Neural cell (in vitro differentiated cells): Measurements from ENCODE around the gene EDARADD. TPM values are rescaled to one million over a fixed set of nuclear protein-coding genes. Genes with fewer than 3 reads are reported as not detected.

Experiments
- H2AFZ ChIP-seq: fragments of 200-600, 300-800 bp; sonication (generic), shearing (Covaris generic); 2 replicates; pipeline ENCODE4 v1.6.0; 2014; ENCODE audit warnings: low read depth, mild to moderate bottlenecking, antibody characterized with exemption, low read length, moderate library complexity
- H3F3A ChIP-seq: fragments of 200-600 bp; shearing (Covaris generic); 2 replicates; pipeline ENCODE4 v1.6.1; 2016; ENCODE audit warnings: mild to moderate bottlenecking, moderate library complexity, mixed read lengths, antibody characterized with exemption, low read length; ENCODE audit not compliant: insufficient read depth, poor library complexity, severe bottlenecking
- H3K27ac ChIP-seq: fragments of 200-600, 300-800 bp; sonication (generic), shearing (Covaris generic); 2 replicates; pipeline ENCODE4 v1.5.1; 2014; ENCODE audit warnings: mild to moderate bottlenecking, low read length, moderate library complexity
- H3K27me3 ChIP-seq: fragments of 300-800, 200-600 bp; sonication (generic), shearing (Covaris generic); 2 replicates; pipeline ENCODE4 v1.6.0; 2014; ENCODE audit warnings: mild to moderate bottlenecking, low read depth, low read length, moderate library complexity; ENCODE audit not compliant: insufficient read depth
- H3K36me3 ChIP-seq: fragments of 300-800, 200-600 bp; sonication (generic), shearing (Covaris generic); 2 replicates; pipeline ENCODE4 v1.5.1; 2014; ENCODE audit warnings: mild to moderate bottlenecking, antibody characterized with exemption, low read length, moderate library complexity; ENCODE audit not compliant: insufficient read depth
- H3K4me2 ChIP-seq: fragments of 300-800, 200-600 bp; sonication (generic), shearing (Covaris generic); 2 replicates; pipeline ENCODE4 v1.6.0; 2014; ENCODE audit warnings: mild to moderate bottlenecking, low read length
- H3K4me3 ChIP-seq: fragments of 300-800, 200-600 bp; sonication (generic), shearing (Covaris generic); 2 replicates; pipeline ENCODE4 v1.5.1; 2014; ENCODE audit warnings: mild to moderate bottlenecking, low read length, moderate library complexity
- H3K79me2 ChIP-seq: fragments of 200-600 bp; shearing (Covaris generic); replicated peaks from 2 replicates; pipeline ENCODE4 v1.6.0; 2014; ENCODE audit warnings: mild to moderate bottlenecking, low read length, moderate library complexity; ENCODE audit not compliant: insufficient read depth
- H3K9ac ChIP-seq: fragments of 300-800, 200-600 bp; sonication (generic), shearing (Covaris generic); 2 replicates; pipeline ENCODE4 v1.6.1; 2016; ENCODE audit warnings: mild to moderate bottlenecking, low read length, mixed read lengths
- H3K9me2 ChIP-seq: fragments of 200-600 bp; shearing (Covaris generic); 2 replicates; pipeline ENCODE4 v1.6.1; 2016; ENCODE audit warnings: mild to moderate bottlenecking, low read length, mixed read lengths; ENCODE audit not compliant: insufficient read depth
- H3K9me3 ChIP-seq: fragments of 200-600, 300-800 bp; sonication (generic), shearing (Covaris generic); 2 replicates; pipeline ENCODE4 v1.6.1; 2016; ENCODE audit warnings: mild to moderate bottlenecking, mixed run types, low read length, moderate library complexity, mixed read lengths
- H4K20me1 ChIP-seq: fragments of 200-600 bp; shearing (Covaris generic); 2 replicates; pipeline ENCODE4 v1.6.1; 2016; ENCODE audit warnings: mild to moderate bottlenecking, mixed run types; ENCODE audit not compliant: insufficient read depth
- CTCF ChIP-seq: fragments of 450-650 bp; IDR thresholded peaks from 2 replicates; pipeline ENCODE4 v1.5.1; 2014; ENCODE audit warnings: antibody characterized with exemption, mild to moderate bottlenecking, moderate library complexity; ENCODE audit not compliant: poor library complexity, severe bottlenecking
- EP300 ChIP-seq: fragments of 450-650 bp; conservative IDR thresholded peaks from 2 replicates; pipeline ENCODE4 v1.6.1; 2014; ENCODE audit warnings: antibody characterized with exemption, mild to moderate bottlenecking, moderate library complexity; ENCODE audit not compliant: poor library complexity, severe bottlenecking
- EZH2 ChIP-seq: fragments of 200-600, 300-800 bp; shearing (Covaris generic), sonication (generic); IDR thresholded peaks from 2 replicates; pipeline ENCODE4 v1.6.1; 2014; ENCODE audit warnings: antibody characterized with exemption, low read length, borderline replicate concordance, mild to moderate bottlenecking; ENCODE audit not compliant: insufficient read depth, poor library complexity, severe bottlenecking
- MXI1 ChIP-seq: fragments of 450-650 bp; conservative IDR thresholded peaks from 2 replicates; pipeline ENCODE4 v1.6.1; 2014; ENCODE audit warnings: antibody characterized with exemption, mild to moderate bottlenecking; ENCODE audit not compliant: poor library complexity, severe bottlenecking
- POLR2AphosphoS5 ChIP-seq: IDR thresholded peaks from 2 replicates; pipeline ENCODE4 v1.6.1; 2012
- RAD21 ChIP-seq: fragments of 450-650 bp; conservative IDR thresholded peaks from 2 replicates; pipeline ENCODE4 v1.6.1; 2014; ENCODE audit warnings: antibody characterized with exemption, mild to moderate bottlenecking, moderate library complexity
- SMC3 ChIP-seq: fragments of 450-650 bp; conservative IDR thresholded peaks from 2 replicates; pipeline ENCODE4 v1.6.1; 2014; ENCODE audit warnings: antibody characterized with exemption, mild to moderate bottlenecking, moderate library complexity; ENCODE audit not compliant: poor library complexity
- TAF1 ChIP-seq: IDR thresholded peaks from 2 replicates; pipeline ENCODE4 v1.6.1; 2012; ENCODE audit warnings: low read depth
- polyA plus RNA-seq: library from polyadenylated mRNA; depleted of rRNA; stranded (reverse); fragments of >200 nt; gene quantifications from 2 replicates; pipeline ENCODE4 v1.2.3, GENCODE V29; 2014
- TF ChIP-seq, protein P1 (sequence below): IDR thresholded peaks from 2 replicates; pipeline ENCODE4 v1.6.1; 2012; ENCODE audit warnings: borderline replicate concordance

Gene EDARADD
- polyA plus RNA-seq, 1 donor from 2014 or later = 0.17 TPM

- Histone ChIP-seq H3K36me3 (no peaks in the 10 kb centered on the region), H3K9me2 (no peaks in the 10 kb centered on the region), H3K79me2 (no peaks in the 10 kb centered on the region), H3K9ac (no peak overlapping the region), H4K20me1 (no peaks in the 10 kb centered on the region), H3K9me3 (no peaks in the 10 kb centered on the region), H3K27ac (no peak overlapping the region), H3F3A (no peaks in the 10 kb centered on the region), H2AFZ (no peak overlapping the region), H3K4me3 (no peak overlapping the region), H3K4me2 (no peak overlapping the region), H3K27me3 (no peaks in the 10 kb centered on the region)
- TF ChIP-seq RAD21 (no peak), CTCF (no peak), POLR2AphosphoS5 (no peak), MXI1 (no peak), SMC3 (no peak), EP300 (no peak), EZH2 (no peak), TAF1 (no peak)
- TF ChIP-seq, protein P1, sequence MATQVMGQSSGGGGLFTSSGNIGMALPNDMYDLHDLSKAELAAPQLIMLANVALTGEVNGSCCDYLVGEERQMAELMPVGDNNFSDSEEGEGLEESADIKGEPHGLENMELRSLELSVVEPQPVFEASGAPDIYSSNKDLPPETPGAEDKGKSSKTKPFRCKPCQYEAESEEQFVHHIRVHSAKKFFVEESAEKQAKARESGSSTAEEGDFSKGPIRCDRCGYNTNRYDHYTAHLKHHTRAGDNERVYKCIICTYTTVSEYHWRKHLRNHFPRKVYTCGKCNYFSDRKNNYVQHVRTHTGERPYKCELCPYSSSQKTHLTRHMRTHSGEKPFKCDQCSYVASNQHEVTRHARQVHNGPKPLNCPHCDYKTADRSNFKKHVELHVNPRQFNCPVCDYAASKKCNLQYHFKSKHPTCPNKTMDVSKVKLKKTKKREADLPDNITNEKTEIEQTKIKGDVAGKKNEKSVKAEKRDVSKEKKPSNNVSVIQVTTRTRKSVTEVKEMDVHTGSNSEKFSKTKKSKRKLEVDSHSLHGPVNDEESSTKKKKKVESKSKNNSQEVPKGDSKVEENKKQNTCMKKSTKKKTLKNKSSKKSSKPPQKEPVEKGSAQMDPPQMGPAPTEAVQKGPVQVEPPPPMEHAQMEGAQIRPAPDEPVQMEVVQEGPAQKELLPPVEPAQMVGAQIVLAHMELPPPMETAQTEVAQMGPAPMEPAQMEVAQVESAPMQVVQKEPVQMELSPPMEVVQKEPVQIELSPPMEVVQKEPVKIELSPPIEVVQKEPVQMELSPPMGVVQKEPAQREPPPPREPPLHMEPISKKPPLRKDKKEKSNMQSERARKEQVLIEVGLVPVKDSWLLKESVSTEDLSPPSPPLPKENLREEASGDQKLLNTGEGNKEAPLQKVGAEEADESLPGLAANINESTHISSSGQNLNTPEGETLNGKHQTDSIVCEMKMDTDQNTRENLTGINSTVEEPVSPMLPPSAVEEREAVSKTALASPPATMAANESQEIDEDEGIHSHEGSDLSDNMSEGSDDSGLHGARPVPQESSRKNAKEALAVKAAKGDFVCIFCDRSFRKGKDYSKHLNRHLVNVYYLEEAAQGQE = no peak
These were observed 117.8 kb downstream of the EDARADD start for GRCh38 chr1:236511735-236512418.

- TF ChIP-seq EZH2 (no peak), EP300 (no peak), SMC3 (no peak), POLR2AphosphoS5 (no peak), TAF1 (no peak), RAD21 (no peak), CTCF (no peak), MXI1 (no peak)
- TF ChIP-seq, protein P1 = no peak
- H3K9me3 ChIP-seq = no peaks in the 10 kb centered on the region
- no peak overlapping the region for H3K4me2 ChIP-seq
- H3K36me3 ChIP-seq = no peaks in the 10 kb centered on the region
- no peak overlapping the region for H3K9ac ChIP-seq
- H3K4me3 ChIP-seq = no peak overlapping the region
- no peaks in the 10 kb centered on the region for H3K79me2 ChIP-seq
- no peaks in the 10 kb centered on the region for H3K9me2 ChIP-seq
- no peaks in the 10 kb centered on the region for H4K20me1 ChIP-seq
- H2AFZ ChIP-seq = no peak overlapping the region
- H3F3A ChIP-seq = no peaks in the 10 kb centered on the region
- no peaks in the 10 kb centered on the region for H3K27me3 ChIP-seq
- H3K27ac ChIP-seq = no peak overlapping the region
These were observed 120.8 kb downstream of the EDARADD start for GRCh38 chr1:236514703-236515442.
